Hindlimb muscle (tissue), 1 donor: ENCODE data around the gene SUV39H2. TPM values are rescaled to one million over a fixed set of nuclear protein-coding genes. Genes with fewer than 3 reads are reported as not detected.
"Not testable (repeated sequence)": the region's sequence is repeated elsewhere in the genome, so short reads cannot be mapped to it uniquely, and the experiment has no call there.

Source experiments
- DNase-seq: peaks from one replicate; pipeline ENCODE4 v3.0.0-alpha.2; 2013
- polyA plus RNA-seq: library from polyadenylated mRNA; unstranded; fragments of 120-200 nt; gene quantifications from one replicate; pipeline ENCODE4 v1.2.1, GENCODE V29; 2013; ENCODE audit not compliant: insufficient read length

SUV39H2 gene
- polyA plus RNA-seq, 1 donor: 8.7 TPM

GRCh38 chr10:14938971-14939370, 60.3 kb downstream of the SUV39H2 start:
- DNase-seq: not testable (repeated sequence)

DNA sequence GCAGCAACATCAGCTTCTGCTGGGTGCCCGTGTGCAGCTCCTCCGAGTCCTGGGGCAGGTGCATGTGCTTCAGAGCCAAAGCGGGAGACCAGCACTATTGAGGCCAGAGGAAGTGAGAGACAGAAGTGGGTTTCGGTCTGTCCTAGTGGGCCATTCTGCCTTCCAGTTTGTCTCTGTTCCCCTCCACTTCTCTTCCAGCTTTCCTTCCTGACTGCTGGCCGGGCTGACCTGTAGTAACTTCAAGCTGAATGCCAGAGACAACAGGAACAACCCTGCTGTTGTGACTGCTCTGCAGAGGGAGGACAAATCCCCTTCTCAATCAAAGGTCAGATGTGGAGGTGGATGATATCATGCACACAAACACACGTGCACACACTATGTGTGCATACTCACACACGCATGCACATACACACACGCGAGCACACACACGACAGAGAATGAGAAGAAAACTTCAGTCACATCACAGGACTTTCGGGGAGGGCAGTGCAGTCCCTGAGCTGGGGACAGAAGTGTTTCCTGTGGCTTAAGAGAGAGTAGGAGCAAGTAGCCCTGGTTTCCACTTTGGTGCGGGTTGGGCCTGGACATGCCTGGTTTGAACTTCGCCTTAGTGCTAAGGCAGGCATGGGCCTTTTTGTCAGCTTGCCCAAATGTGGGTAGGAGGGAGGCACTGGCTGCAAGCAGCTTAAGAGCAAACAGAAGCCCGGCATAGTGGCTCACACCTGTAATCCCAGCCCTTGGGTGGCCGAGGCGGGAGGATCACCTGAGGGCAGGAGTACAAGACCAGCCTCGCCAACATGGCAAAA, 63.7 kb downstream of the SUV39H2 start:
- DNase-seq: not testable (repeated sequence)

- not testable (repeated sequence) for DNase-seq
Measured at GRCh38 chr10:14942950-14943338, 64.3 kb downstream of the SUV39H2 start.

DNA sequence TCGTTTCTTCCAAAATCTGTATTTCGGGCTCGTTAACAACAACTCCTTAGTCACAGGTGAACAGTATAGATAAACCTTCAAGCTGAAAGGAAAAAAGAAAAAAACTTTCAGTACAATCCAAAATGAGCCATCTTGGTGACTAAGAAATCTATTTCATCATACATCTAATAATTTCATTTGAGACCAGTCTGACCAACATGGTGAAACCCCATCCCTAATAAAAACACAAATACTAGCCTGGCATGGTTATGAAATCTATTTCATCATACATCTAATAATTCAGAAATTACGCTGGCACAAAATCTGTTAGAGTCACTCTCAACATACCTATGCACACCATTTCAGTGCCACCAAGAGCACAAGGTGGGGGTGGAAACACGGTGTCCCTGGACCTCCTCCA, 66.4 kb downstream of the SUV39H2 start:
- no peak for DNase-seq

- DNase-seq: no peak
Measured at GRCh38 chr10:14947268-14947667, 68.6 kb downstream of the SUV39H2 start.

GRCh38 chr10:14949291-14949690, 70.6 kb downstream of the SUV39H2 start:
- no peak for DNase-seq

DNA sequence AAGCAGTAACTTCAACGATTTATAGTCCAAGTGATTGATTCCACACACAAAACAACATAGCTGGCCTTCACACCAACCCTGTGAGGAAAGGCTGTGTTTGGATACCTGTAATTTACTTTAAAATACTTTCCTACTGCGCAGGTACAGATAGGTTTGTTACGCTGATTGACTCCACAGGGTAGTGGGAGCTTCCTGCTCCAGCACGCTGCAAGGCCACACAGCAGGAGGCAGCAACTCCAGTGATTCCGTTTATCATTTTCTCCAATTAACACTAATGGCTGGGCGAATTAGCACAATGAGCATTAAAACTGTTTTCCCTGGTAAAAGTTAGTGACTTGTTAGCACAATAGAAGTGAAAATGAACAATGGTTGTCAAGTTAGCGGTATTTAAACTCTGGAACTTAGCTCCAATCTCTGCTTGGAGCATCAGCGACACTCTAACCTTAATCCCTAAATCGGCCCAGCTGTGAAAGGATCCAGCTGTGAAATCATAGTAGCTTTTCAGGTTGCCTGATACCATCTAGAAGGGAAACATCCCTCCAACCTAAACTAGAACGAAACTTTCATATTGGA, 74.3 kb downstream of the SUV39H2 start:
- DNase-seq: no peak

- no peak for DNase-seq
Measured at GRCh38 chr10:14953424-14954000, 74.8 kb downstream of the SUV39H2 start.

Other genes with a start within 250 kb of the SUV39H2 start
- 20.3 TPM for gene FAM107B, start 104.0 kb upstream of the SUV39H2 start, polyA plus RNA-seq
- gene CDNF, start 40.8 kb upstream of the SUV39H2 start, polyA plus RNA-seq: 2.9 TPM
- gene HSPA14, start 40.6 kb upstream of the SUV39H2 start, polyA plus RNA-seq: 13.3 TPM
- gene MSANTD7, start 40.6 kb upstream of the SUV39H2 start, polyA plus RNA-seq: 9.0 TPM
- 8.3 TPM for gene DCLRE1C, start 75.2 kb downstream of the SUV39H2 start, polyA plus RNA-seq
- gene MEIG1, start 80.5 kb downstream of the SUV39H2 start, polyA plus RNA-seq: 0.39 TPM
- gene OLAH, start 165.1 kb downstream of the SUV39H2 start, polyA plus RNA-seq: not detected
- gene ACBD7, start 209.9 kb downstream of the SUV39H2 start, polyA plus RNA-seq: 0.59 TPM
- 15.3 TPM for gene RPP38, start 218.5 kb downstream of the SUV39H2 start, polyA plus RNA-seq